HepG2 (cell line): ENCODE measurements around the gene MED13.

Experiments used
- POLR2A ChIP-seq, 2 experiments: IDR thresholded peaks; 2 replicates each; pipeline ENCODE4 v1.6.1; 2011; ENCODE audit warnings: low read depth in 2 of 2, low read length in 2 of 2, mild to moderate bottlenecking in 1 of 2, moderate library complexity in 1 of 2; ENCODE audit not compliant: insufficient read depth in 1 of 2
- TSC22D2 ChIP-seq: sonication (generic); formaldehyde crosslinking; IDR thresholded peaks from 2 replicates; pipeline ENCODE4 v1.5.1; 2020; ENCODE audit warnings: missing genetic modification reagents, mild to moderate bottlenecking, borderline replicate concordance
- ZNF317 ChIP-seq: sonication (generic); formaldehyde crosslinking; IDR thresholded peaks from 2 replicates; pipeline ENCODE4 v1.5.0; 2020; ENCODE audit warnings: mild to moderate bottlenecking, missing genetic modification reagents

GRCh38 chr17:62043602-62044001 lies 21.5 kb downstream of the MED13 start:
- TF ChIP-seq TSC22D2 (CRISPR knock-in tag): no peak
- TF ChIP-seq POLR2A (IDR thresholded peaks at IDR 0.05; ENCODE audit: insufficient read depth in 1 of 2, low read depth in 2 of 2, low read length in 2 of 2): no peak
- TF ChIP-seq ZNF317 (CRISPR knock-in tag): no peak
